HG02678 (cell line): ENCODE measurements around the gene OXT.
"Not testable (repeated sequence)": the region's sequence is repeated elsewhere in the genome, so short reads cannot be mapped to it uniquely, and the experiment has no call there.

Source experiments
- ATAC-seq: cut with Tn5 transposase; IDR thresholded peaks from one replicate; pipeline ENCODE4 v1.9.1; 2021; ENCODE audit warnings: mild to moderate bottlenecking, moderate library complexity; ENCODE audit not compliant: unreplicated experiment

OXT gene

DNA sequence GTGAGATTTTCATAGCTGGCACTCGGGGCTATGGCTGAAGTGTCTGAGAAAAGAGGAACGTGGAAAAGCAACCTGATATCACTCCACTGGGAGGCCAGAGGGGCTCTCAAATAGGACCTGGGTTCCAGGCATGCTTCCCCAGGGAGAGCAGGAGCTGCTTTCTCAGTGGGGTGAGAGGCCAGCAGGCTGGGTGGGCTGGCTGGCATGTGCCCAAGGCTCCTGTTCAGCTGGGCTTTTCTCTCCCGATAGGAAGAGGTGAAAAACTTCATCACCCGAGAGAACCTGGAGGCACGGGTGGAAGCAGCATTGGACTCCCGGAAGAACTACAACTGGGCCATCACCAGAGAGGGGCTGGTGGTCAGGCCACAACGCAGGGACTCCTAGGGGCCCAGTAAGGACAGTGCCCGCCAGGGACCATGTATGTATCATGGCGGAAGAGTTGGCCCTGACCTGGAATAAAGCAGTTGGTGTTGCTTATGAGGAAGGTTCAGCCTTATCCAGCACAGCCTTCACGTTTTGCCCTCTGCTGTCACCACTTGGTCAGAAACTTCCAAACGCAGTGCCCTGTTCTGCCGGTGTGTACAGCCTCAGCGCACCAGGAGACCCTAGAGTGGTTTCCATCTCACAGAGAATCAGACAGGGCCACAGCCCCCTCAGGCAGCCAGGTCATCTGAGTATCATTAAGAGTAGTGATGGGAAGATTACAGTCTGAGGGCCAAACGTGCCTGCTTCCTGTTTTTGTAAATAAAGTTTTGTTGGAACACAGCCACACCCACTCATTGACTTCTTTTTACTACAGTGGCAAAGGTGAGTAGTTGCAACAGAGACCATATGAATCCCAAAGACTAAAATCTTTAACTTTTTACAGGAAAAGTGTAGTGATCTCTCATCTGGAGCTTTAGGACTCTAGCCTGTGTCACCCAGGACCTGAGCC lies 23.7 kb upstream of the OXT start:
- ATAC-seq = no peak

DNA sequence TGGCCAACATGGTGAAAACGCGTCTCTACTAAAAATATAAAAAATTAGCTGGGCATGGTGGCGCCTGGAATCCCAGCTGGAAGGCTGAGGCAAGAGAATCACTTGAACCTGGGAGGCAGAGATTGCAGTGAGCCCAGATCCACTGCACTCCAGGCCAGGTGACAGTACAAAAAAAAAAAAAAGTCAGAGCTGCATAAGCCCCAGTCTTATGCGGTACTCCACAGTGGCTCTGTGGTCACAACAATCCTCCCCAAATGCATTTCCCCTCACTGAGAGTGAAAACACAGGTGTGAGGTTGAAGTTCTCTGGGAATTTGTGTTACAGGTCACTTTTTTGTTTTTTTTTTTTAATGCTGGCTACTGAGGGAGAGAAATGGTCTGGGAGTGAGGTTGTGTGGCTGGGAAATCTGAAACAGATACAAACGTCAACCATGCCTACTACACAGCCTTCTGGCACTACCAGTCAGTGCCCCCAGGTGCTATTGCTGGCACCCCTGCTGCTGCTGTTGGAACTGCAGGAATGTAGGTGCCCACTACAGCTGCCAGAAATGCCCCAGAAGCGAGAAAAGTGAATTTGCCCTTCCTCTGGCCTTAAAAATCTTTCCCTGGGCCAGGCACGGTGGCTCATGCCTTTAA lies 19.9 kb upstream of the OXT start:
- no peak for ATAC-seq

DNA sequence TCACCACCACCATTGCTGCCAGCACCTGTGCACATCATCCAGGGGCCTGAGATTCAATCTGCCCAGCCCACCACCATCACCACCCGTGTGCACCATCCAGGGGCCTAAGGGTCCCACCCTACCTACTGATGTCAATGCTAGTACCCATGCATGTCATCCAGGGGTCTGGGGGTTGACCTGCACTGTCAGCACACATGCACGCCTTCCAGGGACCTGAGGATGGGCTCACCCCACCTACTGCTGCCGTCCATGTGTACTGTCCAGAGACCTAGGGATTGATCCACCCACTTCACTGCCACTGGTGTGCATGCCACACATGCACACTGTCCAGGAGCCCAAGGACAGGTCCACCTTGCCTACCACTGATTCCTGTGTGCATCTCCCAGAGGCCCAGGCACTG lies 11.9 kb upstream of the OXT start:
- no peak for ATAC-seq

DNA sequence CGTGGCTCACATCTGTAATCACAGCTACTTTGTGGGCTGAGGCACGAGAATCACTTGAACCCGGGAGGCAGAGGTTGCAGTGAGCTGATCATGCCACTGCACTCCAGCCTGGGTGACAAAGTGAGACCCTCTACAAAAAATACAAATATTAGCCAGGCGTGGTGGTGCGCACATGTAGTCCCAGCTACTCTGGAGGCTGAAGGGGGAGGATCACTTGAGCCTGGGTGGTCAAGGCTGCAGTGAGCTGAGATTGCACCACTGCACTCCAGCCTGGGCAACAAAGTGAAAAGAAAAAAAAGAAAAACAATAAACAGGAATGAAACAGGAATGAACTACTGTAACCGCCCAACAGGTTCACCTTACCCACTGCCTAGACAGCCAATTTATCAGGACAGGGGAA lies 7.3 kb upstream of the OXT start:
- not testable (repeated sequence) for ATAC-seq

DNA sequence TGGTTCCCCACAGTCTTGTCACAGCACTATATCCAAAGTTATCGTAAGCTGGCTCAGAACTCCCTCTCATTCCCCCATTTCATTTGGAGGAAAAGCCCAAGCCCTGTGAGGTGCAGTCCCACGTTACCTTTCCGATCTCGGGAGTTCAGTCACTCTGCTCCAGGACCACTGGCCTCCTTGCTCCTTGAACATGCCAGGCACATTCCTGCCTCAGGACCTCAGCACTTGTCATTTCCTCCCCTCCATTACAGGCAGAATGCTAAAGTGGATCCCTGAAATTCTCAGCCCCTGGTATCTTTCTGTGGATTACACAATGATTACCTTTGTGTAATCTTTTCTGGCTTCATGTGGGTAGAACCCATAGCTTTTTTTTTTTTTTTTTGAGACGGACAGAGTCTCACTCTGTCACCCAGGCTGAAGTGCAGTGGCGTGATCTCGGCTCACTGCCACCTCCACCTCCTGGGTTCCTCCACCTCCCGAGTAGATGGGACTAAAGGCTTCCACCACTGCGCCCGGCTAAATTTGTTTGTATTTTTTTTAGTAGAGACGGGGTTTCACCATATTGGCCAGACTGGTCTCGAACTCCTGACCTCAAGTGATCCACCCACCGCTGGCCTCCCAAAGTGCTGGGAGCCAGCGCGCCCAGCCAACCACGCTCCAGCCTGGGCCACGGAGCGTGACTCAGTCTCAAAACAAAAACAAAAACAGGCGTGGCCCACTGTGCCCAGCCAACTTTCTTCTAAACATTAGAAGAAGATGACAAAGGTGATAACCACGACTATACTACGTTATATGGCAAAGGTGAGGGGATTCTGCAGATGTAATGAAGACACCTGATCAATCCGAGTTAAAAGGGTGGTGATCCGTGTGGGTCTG lies 4.0 kb upstream of the OXT start:
- ATAC-seq = no peak

DNA sequence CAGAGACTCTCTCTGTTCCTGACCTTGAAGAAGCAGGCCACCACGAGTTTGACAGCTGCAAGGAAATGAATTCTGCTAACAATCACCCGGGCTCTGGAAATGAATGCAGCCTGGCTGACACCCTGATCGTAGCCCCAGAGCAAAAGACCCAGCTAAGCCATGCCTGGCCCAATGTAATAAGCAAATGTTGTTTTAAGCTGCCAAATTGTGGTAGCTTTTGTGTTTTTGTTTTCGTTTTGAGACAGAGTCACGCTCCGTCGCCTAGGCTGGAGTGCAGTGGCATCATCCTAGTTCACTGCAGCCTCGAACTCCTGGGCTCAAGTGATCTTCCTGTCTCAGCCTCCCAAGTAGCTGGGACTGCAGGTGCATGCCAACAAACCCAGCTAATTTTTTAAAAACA lies 3.3 kb upstream of the OXT start:
- ATAC-seq = no peak

DNA sequence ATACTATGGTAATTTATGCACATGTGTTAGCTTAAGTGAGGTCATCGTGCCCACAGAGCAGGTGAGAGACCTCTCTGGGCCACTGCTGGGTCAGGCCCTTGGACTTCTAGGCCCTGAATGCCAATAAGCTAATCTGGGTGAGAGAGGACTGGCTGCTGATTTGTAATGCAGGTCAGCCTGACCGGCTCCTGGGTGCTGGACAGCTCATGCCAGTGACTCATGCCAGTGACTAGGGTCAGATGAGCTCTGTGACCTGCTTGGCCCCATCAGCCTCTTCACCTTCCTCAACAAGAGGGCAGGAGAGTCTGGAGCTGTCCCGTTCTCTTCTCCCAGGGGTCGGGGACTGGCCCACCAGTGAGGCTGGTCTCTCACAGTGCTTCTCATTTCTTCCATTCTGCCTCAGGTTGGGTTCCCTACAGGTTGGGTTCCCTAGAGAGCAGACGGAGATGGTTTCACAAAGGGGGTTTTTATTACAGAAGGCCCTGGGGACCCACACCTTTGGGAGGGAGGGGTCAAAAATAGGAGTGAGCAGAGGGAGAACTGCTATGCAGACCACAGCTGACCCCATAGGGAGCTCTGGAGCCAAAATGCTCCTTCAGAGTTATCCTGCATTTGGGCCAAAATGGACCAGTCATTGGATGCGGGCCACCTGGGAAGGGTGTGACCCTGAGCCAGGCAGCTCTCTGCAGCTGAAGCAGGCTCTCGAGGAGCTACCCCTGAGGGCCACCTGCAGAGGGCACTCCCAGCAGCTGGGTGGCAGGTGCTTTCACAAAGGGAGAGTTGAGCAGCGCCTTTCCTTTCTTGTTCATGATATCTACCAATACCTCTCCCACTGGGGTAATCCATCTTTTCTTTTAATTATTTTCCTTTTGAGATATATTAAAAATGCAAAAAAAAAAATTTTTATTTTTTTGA lies 2.2 kb upstream of the OXT start:
- no peak for ATAC-seq

DNA sequence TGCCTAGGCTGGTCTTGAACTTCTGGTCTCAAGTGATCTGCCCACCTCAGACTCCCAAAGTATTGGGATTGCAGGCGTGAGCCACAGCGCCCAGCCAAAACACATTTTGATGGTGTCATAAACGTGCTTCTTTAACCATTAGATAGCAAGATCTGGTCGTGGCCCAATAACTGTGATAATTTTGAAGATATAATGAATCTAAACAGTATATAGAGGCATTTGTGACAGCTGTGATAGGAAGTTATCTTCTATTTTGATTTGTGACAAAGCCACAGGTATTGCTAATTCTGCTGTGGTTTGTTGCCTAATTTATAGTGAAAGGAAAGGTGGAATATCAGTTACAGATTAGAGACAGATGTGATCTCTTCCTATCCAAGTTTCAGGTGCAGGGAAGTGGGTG lies 695 bp upstream of the OXT start:
- ATAC-seq = no peak

DNA sequence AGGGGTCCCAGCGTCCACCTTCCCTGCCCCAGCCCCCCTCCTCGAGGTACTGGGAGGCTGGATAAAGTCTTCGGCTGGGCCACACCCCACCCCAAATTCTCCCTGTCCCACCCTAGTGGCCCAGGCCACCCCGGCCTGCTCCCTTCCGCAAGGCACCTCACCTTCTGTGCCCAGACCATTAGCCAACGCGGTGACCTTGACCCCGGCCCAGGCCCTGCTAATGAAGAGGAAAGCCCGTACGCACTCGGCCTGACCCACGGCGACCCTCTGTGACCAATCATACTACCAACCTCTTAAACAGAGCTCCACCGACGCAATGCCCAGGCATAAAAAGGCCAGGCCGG lies 182 bp upstream of the OXT start:
- ATAC-seq = no peak

DNA sequence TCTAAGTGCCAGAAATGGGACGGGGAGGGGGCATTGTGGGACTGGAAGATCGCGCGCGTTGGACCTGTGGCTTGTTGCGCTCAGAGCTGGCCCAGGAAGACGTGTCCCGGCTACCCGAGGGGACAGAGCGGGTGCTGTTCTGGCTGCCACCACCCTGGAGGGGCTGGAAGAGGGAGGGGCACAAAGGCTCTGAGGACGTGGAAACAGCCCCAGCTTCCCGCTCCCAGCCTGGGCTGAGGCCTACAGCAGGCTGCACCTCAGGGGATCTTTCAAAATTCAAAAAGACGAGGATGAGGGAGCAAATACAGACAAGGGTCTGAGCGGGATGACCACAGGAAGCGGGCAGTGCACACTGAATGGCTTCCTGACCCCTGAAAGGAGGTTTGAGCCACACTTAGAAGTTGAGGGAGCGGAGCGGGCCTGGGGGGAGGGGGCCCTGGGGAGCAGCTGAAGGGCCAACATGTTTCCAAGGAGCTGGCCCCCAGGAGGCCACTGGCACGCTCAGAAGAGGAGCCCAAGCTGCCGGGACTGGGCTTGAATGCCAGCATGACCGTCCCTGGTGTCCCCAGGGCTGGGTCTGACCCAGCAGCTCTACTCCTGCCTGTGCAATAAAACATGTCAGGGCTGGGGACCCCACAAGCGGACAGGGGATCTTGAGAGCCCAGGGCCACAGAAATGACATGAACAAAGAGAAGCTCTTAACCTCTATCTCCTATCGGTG lies 1.3 kb downstream of the OXT start:
- no peak for ATAC-seq

DNA sequence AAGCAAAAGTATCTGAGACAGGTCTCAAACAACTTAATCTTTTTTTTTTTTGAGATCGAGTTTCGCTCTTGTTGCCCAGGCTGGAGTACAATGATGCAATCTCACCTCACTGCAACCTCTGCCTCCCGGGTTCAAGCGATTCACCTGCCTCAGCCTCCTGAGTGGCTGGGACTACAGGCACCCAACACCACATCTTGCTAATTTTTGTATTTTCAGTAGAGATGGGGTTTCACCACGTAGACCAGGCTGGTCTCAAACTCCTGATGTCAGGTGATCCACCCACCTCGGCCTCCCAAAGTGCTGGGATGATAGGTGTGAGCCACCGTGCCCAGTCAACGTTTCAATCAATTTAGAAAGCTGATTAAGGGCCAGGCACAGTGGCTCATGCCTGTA lies 1.8 kb downstream of the OXT start:
- not testable (repeated sequence) for ATAC-seq

DNA sequence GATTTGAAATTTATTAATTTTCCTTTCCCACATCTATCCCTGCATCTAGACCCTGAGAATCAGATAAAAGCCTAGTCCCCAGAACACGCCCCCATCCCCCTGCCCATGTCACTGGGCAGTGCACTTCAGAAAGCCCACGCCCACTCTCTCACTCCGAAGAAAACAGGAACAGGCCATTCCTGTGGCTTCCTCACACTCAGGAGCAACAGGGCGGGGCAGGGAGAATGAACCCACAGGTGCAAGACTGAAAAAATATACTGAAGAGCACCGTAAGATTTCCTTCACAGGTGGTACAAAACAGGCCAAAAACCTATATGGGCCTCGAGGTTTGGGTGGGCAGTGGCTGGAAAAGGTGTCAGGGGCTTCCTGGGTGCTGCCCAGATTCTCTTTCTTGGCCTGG lies 3.4 kb downstream of the OXT start:
- no peak for ATAC-seq

DNA sequence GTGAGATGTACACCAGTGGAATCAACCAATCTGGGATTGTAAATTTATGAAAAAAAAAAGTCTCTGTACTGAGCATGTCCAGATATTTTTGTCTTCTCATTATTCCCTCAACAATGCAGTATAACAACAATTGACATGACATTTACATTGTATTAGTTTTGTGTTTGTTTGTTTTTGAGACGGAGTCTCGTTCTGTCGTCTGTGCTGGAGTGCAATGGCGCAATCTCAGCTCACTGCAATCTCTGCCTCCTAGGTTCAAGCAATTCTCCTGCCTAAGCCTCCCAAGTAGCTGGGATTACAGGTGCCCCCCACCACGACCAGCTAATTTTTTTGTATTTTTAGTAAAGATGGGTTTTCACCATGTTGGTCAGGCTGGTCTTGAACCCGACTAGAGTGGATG lies 3.9 kb downstream of the OXT start:
- not testable (repeated sequence) for ATAC-seq

DNA sequence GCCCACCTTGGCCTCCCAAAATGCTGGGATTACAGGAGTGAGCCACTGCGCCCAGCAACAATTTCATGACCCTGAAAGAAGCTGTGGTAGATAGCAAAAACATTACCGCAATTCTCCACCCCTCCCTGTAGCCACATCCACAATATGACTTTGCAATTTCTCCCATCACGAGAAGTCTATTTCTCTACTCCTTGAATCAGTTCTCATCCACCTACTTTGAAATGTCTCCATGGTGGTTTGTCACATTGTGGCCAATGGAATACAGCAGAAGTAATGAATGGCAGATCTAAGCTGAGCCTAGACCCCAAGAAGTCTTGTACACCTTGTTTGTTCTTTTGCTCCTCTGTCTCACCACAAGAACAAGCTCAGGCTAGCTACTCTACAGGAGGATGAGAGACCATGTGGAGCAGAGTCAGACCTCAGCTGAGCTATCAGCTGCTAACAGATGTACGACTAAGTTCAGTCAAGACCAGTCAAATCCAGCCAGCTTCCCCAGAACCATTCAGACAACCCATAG lies 6.3 kb downstream of the OXT start:
- ATAC-seq = no peak

DNA sequence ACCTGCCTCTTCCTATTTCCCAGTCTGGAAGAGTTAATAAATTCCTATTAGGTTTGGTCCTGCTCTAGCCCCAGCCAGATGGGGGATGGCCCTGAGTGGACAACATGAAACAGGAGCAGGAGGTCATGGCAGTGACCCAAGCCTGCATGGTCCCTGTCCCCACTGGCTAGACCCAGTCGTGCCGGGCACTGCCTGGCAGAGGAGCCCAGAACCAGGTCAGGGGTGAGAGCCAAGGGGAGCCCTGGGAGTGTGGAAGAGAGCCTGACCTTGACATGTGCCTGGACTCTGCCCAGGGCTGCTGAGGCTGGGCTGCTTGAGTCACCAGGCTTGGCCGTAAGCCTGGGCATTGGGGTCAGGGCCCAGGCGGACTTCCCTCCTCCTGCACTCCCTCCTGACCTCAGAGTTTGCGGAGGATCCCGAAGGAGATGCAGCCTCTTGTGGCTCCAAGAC lies 9.5 kb downstream of the OXT start:
- ATAC-seq = no peak

DNA sequence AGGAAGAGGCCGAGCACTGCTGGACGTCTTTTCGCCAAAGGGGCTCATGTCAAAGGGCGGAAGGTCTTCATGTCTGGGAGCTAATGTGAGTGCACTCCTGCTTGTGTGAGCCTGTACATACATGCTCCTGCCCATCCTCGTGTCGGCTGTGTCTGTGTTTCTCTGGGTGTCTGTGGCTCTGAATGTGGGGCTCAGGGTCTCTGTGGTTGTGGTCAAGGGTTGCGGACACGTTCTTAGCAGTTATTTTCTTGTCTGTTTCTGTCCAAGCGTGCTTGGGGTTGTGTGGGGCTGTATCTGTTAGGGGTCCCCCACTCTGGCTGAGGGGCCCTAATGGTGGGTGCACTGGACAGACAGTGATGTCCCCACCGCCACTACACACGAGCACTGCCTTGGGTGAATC lies 10.2 kb downstream of the OXT start:
- ATAC-seq = no peak

DNA sequence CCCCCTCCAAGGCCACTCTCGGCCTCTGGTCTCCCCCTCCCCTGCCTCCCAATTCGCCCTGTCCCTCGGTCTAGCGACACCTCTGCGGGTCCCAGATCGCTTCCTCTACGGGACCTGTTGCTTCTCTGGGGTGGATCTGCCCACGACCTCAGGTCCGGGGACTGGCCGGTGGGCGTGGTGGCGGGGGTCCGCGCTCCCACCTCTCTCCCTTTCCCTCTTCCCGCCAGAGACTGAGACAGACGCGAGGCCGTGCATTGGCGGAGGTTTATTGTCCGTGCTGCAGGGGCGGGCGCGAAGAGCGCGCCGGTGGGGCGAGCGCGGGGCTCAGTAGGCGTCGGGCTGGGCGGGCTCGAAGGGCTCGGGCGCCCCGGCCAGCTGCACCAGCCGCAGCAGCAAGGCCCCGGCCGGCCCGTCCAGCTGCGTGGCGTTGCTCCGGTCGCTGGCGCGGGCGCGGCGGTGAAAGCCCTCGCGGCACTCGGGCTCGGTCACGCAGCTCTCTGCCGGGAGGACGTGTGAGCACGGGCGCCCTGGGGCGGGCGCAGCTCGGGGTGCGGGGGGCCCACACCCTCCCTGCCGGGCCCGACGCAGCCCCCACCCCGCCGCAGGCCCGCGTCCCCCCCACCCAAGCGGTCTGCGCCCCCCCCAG lies 11.0 kb downstream of the OXT start:
- no peak for ATAC-seq

DNA sequence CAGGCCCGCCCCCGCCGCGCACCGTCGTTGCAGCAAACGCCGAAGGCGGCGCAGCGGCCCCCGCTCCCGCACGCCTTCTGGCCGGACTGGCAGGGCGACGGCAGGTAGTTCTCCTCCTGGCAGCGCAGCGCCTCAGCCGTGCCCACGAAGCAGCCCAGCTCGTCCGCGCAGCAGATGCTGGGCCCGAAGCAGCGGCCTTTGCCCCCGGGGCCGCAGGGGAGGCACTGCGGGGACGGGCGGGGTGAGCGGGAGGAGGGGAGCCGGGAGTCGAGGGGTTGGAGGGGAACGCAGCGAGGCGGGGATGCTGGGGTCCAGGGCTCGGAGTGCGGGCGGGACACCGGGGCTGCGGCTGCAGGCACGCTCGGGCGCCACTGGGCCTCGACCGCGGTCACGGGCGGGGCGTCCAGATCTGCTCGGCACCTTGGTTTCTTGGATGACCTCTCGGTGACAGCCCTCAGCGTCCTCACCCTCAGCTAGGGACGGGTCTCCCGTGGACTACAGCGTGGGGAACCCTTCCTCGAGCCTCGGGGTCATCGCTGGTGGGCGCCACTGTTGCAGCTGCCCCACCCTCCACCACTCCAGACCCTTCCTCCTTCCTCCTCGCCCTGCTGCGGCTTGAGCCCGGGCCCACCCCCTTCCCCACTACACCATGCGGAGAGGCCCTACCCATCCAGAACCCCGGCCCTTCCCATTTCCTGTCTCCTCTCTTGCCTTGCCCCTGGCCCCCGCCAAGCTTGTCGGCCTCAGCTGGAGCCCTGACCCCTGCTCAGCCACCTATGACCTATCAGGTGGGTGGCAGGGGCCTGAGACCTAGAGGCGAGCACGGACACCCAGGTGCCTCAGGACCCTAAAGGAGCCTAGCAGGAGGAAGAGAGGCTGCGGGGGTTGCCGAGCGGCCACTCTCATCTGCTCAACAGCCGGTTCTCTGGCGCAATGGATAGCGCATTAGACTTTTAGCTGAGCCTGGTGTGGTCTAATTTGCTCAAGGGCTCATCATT lies 11.8 kb downstream of the OXT start:
- ATAC-seq = no peak
